K562 (cell line): Measurements from ENCODE around the gene DPPA2. TPM values are rescaled to one million over a fixed set of nuclear protein-coding genes. Genes with fewer than 3 reads are reported as not detected.

Experiments used
- ATAC-seq: fragments of 200-7000 bp; cut with Tn5 transposase; 3 replicates; pipeline ENCODE4 v1.9.1; 2020; ENCODE audit warnings: moderate library complexity
- BruUV-seq: library from RNA; stranded (reverse); fragments of 400-500 nt; replicated peaks from 2 replicates; lab custom pipeline; 2021; lab: Mats Ljungman, UMichigan
- CTCF ChIA-PET: fragments of 300-600 bp; formaldehyde crosslinking; extraction: SDS; loops from one replicate; lab custom pipeline; 2021; ENCODE audit warnings: low intra/inter-chr PET ratio; lab: Yijun Ruan, JAX
- POLR2A ChIA-PET: fragments of 300-600, 350-650 bp; sonication (Branson Sonifier 250); formaldehyde crosslinking; extraction: SDS; loops from one replicate; lab custom pipeline; 2021; ENCODE audit warnings: antibody characterized with exemption, inconsistent platforms; lab: Yijun Ruan, JAX
- DNase-seq, 4 experiments: peaks; one replicate each; pipeline versions ENCODE4 v3.0.0 to v3.0.0-alpha.2; 2011 to 2018; ENCODE audit warnings: low spot score in 3 of 4, mixed read lengths in 3 of 4; ENCODE audit errors: extremely low read depth in 1 of 4
- FAIRE-seq: peaks from 2 replicates; lab custom pipeline; 2011; peaks lifted over from hg19 to GRCh38; lab: Jason Lieb, UNC
- H2AFZ ChIP-seq: 2 replicates; pipeline ENCODE4 v1.6.0; 2011; ENCODE audit warnings: low read depth, low read length, control low read depth, inconsistent platforms
- H3K27ac ChIP-seq: fragments of 200-600 bp; 3 replicates; pipeline ENCODE4 v1.8.0; 2011; ENCODE audit warnings: low read depth, mild to moderate bottlenecking, control low read depth, inconsistent platforms, low read length, moderate library complexity, mixed read lengths; ENCODE audit errors: extremely low read depth
- H3K27me3 ChIP-seq, 2 experiments: fragments of 300-600 bp in 1 of 2; 2 replicates in 1 of 2; 3 replicates in 1 of 2; pipeline versions ENCODE4 v1.6.0 to v1.8.0; 2011; ENCODE audit warnings: inconsistent platforms in 2 of 2, low read length in 2 of 2, mild to moderate bottlenecking in 1 of 2, mixed read lengths in 1 of 2, moderate library complexity in 1 of 2; ENCODE audit not compliant: control insufficient read depth in 2 of 2, insufficient read depth in 2 of 2
- H3K36me3 ChIP-seq: fragments of 300-600 bp; 3 replicates; pipeline ENCODE4 v1.8.0; 2011; ENCODE audit warnings: mild to moderate bottlenecking, low read length, inconsistent platforms; ENCODE audit not compliant: control insufficient read depth, insufficient read depth
- H3K4me1 ChIP-seq, 2 experiments: fragments of 200-600 bp in 1 of 2; replicated peaks in 1 of 2; 2 replicates in 1 of 2; 3 replicates in 1 of 2; pipeline versions ENCODE4 v1.5.1 to v1.8.0; 2011; ENCODE audit warnings: inconsistent platforms in 2 of 2, low read length in 2 of 2, mild to moderate bottlenecking in 1 of 2, mixed read lengths in 1 of 2, moderate library complexity in 1 of 2; ENCODE audit not compliant: control insufficient read depth in 2 of 2, insufficient read depth in 2 of 2
- H3K4me2 ChIP-seq: 2 replicates; pipeline ENCODE4 v1.6.1; 2011; ENCODE audit warnings: low read length, control low read depth, inconsistent platforms, mixed read lengths; ENCODE audit not compliant: insufficient read depth
- H3K4me3 ChIP-seq: fragments of 200-600 bp; sonication (generic), shearing (Covaris generic); 2 replicates; pipeline ENCODE4 v1.5.1; 2016; ENCODE audit warnings: control low read depth, inconsistent platforms
- H3K79me2 ChIP-seq: fragments of 200-600 bp; 3 replicates; pipeline ENCODE4 v1.8.0; 2011; ENCODE audit warnings: low read length, inconsistent platforms; ENCODE audit not compliant: control insufficient read depth, insufficient read depth
- H3K9ac ChIP-seq, 2 experiments: 2 replicates each; pipeline versions ENCODE4 v1.6.0 to v1.6.1; 2011; ENCODE audit warnings: low read depth in 2 of 2, low read length in 2 of 2, control low read depth in 1 of 2, inconsistent platforms in 1 of 2, mild to moderate bottlenecking in 1 of 2, mixed read lengths in 1 of 2; ENCODE audit not compliant: insufficient read depth in 1 of 2
- H3K9me1 ChIP-seq: one replicate; pipeline ENCODE4 v1.6.0; 2011; ENCODE audit warnings: inconsistent platforms, mild to moderate bottlenecking, low read length, moderate library complexity; ENCODE audit not compliant: control insufficient read depth, insufficient read depth
- H3K9me3 ChIP-seq: replicated peaks from 2 replicates; pipeline ENCODE4 v1.5.1; 2011; ENCODE audit warnings: low read depth, low read length, inconsistent platforms; ENCODE audit not compliant: control insufficient read depth, insufficient read depth
- H4K20me1 ChIP-seq: replicated peaks from 2 replicates; pipeline ENCODE4 v1.6.1; 2011; ENCODE audit warnings: low read length, inconsistent platforms, mixed read lengths; ENCODE audit not compliant: control insufficient read depth, insufficient read depth
- BHLHE40 ChIP-seq: IDR thresholded peaks from 2 replicates; pipeline ENCODE4 v1.6.1; 2011; ENCODE audit warnings: low read length, improper control_type of control experiment
- CREB5 ChIP-seq: fragments of 250-450 bp; sonication (Bioruptor Pico); IDR thresholded peaks from 2 replicates; pipeline ENCODE4 v1.5.0; 2020; ENCODE audit warnings: mild to moderate bottlenecking
- DPF2 ChIP-seq: fragments of 450-650 bp; IDR thresholded peaks from 2 replicates; pipeline ENCODE4 v1.6.1; 2016
- LEF1 ChIP-seq: fragments of 450-650 bp; IDR thresholded peaks from 2 replicates; pipeline ENCODE4 v1.6.1; 2016; ENCODE audit warnings: mild to moderate bottlenecking
- NRF1 ChIP-seq, 2 experiments: fragments of 450-650 bp; IDR thresholded peaks in 1 of 2; conservative IDR thresholded peaks in 1 of 2; 2 replicates each; pipeline ENCODE4 v1.6.1; 2014; ENCODE audit warnings: mild to moderate bottlenecking in 2 of 2
- PRPF4 ChIP-seq: fragments of 200-400 bp; formaldehyde crosslinking; IDR thresholded peaks from one replicate; pipeline ENCODE4 v1.6.1; 2017; ENCODE audit warnings: low read length, low read depth, mild to moderate bottlenecking; ENCODE audit not compliant: insufficient read depth, poor library complexity, severe bottlenecking
- PTTG1 ChIP-seq: fragments of 450-650 bp; IDR thresholded peaks from 2 replicates; pipeline ENCODE4 v1.6.1; 2016; ENCODE audit warnings: low read depth, mild to moderate bottlenecking, missing genetic modification characterization, missing compliant biosample characterization
- SIN3B ChIP-seq: fragments of 450-650 bp; IDR thresholded peaks from 2 replicates; pipeline ENCODE4 v1.6.1; 2017; ENCODE audit warnings: low read depth, mild to moderate bottlenecking, moderate library complexity
- TFE3 ChIP-seq: fragments of 450-650 bp; formaldehyde crosslinking; IDR thresholded peaks from 2 replicates; pipeline ENCODE4 v1.4.0; 2020; ENCODE audit warnings: mild to moderate bottlenecking, mixed read lengths
- ZBTB11 ChIP-seq, 3 experiments: fragments of 200-800 bp in 1 of 3; fragments of 250-450 bp in 1 of 3; fragments of 450-650 bp in 1 of 3; sonication (Bioruptor Pico) in 1 of 3; sonication (Bioruptor generic) in 1 of 3; formaldehyde crosslinking in 1 of 3; IDR thresholded peaks; 2 replicates each; pipeline versions ENCODE4 v1.6.1 to v1.8.0; 2016 to 2022; ENCODE audit warnings: mild to moderate bottlenecking in 2 of 3, missing genetic modification characterization in 2 of 3, missing compliant biosample characterization in 1 of 3, moderate library complexity in 1 of 3
- WGBS: fragments of 100-300 bp; shearing (Covaris generic); methylation state at CpG from one replicate; pipeline ENCODE4 v1.1.6; 2016; ENCODE audit warnings: low coverage, mixed read lengths; ENCODE audit not compliant: insufficient coverage; ENCODE audit errors: missing lambda C conversion rate; 5-methylcytosine and 5-hydroxymethylcytosine counted together
- in situ Hi-C: fragments of 300-500 bp; cut with MboI; formaldehyde crosslinking; loops from 4 replicates; pipeline ENCODE4 v1.15.0; 2018; ENCODE audit warnings: inconsistent platforms, mixed read lengths
- intact Hi-C: fragments of 100-400 bp; cut with micrococcal nuclease; formaldehyde crosslinking; loops from 2 replicates; pipeline ENCODE4 v1.14.2; 2022
- polyA plus RNA-seq, 8 experiments: library from polyadenylated mRNA; depleted of rRNA in 4 of 8; stranded (reverse) in 5 of 8; unstranded in 3 of 8; fragments of >200 nt; fragmentation: Nextera tagmentation in 2 of 8; fragmentation: Illumina TruSeq in 1 of 8; extraction: Ambion mirVana in 2 of 8; extraction: Trizol in 1 of 8; gene quantifications; 2 replicates each; pipeline versions ENCODE4 v1.2.1 to v1.2.3, GENCODE V29; 2011 to 2014; ENCODE audit warnings: inconsistent platforms in 1 of 8, missing spikeins in 1 of 8
- total RNA-seq, 7 experiments: library from RNA; depleted of rRNA in 6 of 7; stranded (reverse); fragments of >200 nt in 6 of 7; fragmentation: Illumina TruSeq in 2 of 7; extraction: Trizol in 2 of 7; gene quantifications; 2 replicates each; pipeline versions ENCODE4 v1.2.1 to v1.2.3, GENCODE V29; 2011 to 2021; ENCODE audit warnings: low replicate concordance in 1 of 7

Gene DPPA2
- total and polyA plus RNA-seq, 9 of the 15 experiments (the other 6 are each of a cell fraction or from before 2014, with no cell fraction given): 0.04 TPM; not detected in 8

GRCh38 chr3:109331692-109332091 is 15.4 kb upstream of the DPPA2 start:
- intact Hi-C loops (no loop called here), in situ Hi-C loops (no loop called here)
- FAIRE-seq (no peak), DNase-seq (no peak), ATAC-seq (no peak)
- CTCF ChIA-PET: no interaction called here
- H3K4me3 ChIP-seq: no peak overlapping the region
- H3K9ac ChIP-seq: no peak overlapping the region
- 0% methylated on average over 4 of the region's 5 CpGs for WGBS
- no peak overlapping the region for H2AFZ ChIP-seq
- no peaks in the 10 kb centered on the region for H3K79me2 ChIP-seq
- H4K20me1 ChIP-seq: no peaks in the 10 kb centered on the region
- no peaks in the 10 kb centered on the region for H3K27me3 ChIP-seq
- no peaks in the 10 kb centered on the region for H3K4me1 ChIP-seq
- BruUV-seq: no TSS peak
- no peak overlapping the region for H3K4me2 ChIP-seq
- POLR2A ChIA-PET: no interaction called here
- no peaks in the 10 kb centered on the region for H3K9me1 ChIP-seq
- H3K36me3 ChIP-seq: no peaks in the 10 kb centered on the region
- TF ChIP-seq PTTG1 (tag): no peak
- no peak overlapping the region for H3K27ac ChIP-seq
- no peaks in the 10 kb centered on the region for H3K9me3 ChIP-seq

GRCh38 chr3:109330405-109330804 is 14.1 kb upstream of the DPPA2 start:
- intact Hi-C loops: no loop called here
- in situ Hi-C loops: no loop called here
- TF ChIP-seq ZBTB11 (CRISPR knock-in tag; IDR thresholded peaks at IDR 0.05) (no peak), PRPF4 (no peak), DPF2 (no peak), TFE3 (no peak), LEF1 (no peak), NRF1 (conservative IDR thresholded peaks at IDR 0.05 in 1 of 2, IDR thresholded peaks at IDR 0.05 in 1 of 2) (no peak), SIN3B (no peak), BHLHE40 (no peak), CREB5 (CRISPR knock-in tag) (no peak)

More at GRCh38 chr3:109330405-109330804, 14.1 kb upstream of the DPPA2 start:
- no TSS peak for BruUV-seq
- Histone ChIP-seq H3K27me3 (no peaks in the 10 kb centered on the region), H4K20me1 (no peaks in the 10 kb centered on the region), H3K79me2 (no peaks in the 10 kb centered on the region), H2AFZ (no peak overlapping the region), H3K4me1 (no peaks in the 10 kb centered on the region), H3K9me1 (no peaks in the 10 kb centered on the region), H3K9me3 (no peaks in the 10 kb centered on the region), H3K36me3 (no peaks in the 10 kb centered on the region), H3K27ac (no peak overlapping the region), H3K9ac (no peak overlapping the region), H3K4me2 (no peak overlapping the region), H3K4me3 (no peak overlapping the region)
- ChIA-PET CTCF (no interaction called here), POLR2A (no interaction called here)
- ATAC-seq (no peak), FAIRE-seq (no peak), DNase-seq (no peak)
- 0% methylated on average over 5 of the region's 7 CpGs for WGBS
